ENCODE measurements around the gene ZCCHC12.

ZCCHC12 gene

DNA sequence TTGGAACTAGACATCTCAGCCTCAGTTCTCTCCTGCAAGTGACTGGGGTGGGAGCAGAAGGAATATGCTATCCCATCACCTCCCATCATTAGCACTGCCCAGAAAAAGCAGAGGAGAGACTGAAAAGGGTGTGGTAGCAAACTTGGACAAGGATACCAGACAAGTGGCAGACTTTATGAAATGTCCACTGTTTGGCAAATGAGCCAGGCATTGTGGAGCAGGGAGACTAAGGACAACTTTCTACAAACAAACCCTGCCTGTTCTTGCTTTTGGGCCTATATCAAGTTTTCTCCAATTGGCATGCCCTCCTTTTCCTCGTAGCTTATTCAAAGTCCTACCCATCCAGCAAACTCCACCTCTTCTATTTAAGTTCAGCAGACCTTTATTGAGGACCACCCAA lies 41.6 kb downstream of the ZCCHC12 start:
- peak in 7 of 58 donors; percentile 0 to 32 (median 3) for DNase-seq

- no peak for DNase-seq
Measured at GRCh38 chrX:118867251-118867650, 43.6 kb downstream of the ZCCHC12 start.

GRCh38 chrX:118872102-118872566 lies 48.5 kb downstream of the ZCCHC12 start:
- peak in 27 of 58 donors; percentile 1 to 59 (median 6) for DNase-seq

Data from anterior cingulate cortex (tissue), 58 donors.